ENCODE measurements around the gene SNED1.

The SNED1 gene

DNA sequence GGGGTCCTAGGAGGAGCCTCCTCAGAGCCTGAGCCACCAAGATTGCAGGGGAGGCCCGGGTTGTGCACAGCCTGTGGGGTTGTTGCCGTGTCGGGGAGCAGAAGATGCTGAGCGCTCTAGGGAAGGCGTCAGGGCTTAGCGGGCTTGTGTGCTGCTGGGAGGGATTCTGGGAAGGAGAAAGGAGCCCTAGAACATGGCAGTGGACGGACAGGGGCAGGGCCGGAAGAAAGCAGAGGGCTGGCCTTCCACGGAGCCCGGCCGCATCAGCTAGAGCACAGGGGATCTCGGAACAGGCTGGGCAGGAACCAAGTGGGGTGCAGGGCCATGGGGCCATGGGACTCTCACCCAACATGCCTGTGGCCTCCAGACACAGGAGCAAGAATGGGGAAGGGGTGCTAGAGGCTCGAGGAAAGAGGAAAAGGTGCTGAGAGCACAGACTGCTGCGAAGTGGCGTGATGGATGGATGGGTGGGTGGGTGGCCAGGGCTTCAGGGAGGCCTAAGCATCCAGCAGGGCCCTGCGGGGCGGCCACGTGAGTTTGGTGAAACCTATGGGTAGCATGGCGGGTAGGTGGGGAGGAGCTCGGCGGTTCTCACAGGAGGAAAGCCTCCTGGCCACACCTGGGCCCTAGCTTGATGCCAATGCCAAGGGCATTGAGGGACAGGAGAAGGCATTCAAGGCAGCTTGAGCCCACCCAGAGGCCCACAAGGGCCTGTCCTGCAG is 67.9 kb downstream of the SNED1 start:
- no peak for DNase-seq
- no peak overlapping the region for H3K27ac ChIP-seq (ENCODE audit: low read length)
- no peaks in the 10 kb centered on the region for H3K36me3 ChIP-seq (replicated peaks; ENCODE audit: insufficient read depth, low read length)

GRCh38 chr2:241066893-241067341 is 68.5 kb downstream of the SNED1 start:
- H3K4me2 ChIP-seq (ENCODE audit: low read depth, low read length) = no peak overlapping the region
- no peak for DNase-seq

More for the DNA sequence above, 67.9 kb downstream of the SNED1 start:
- Histone ChIP-seq H3K79me2 (ENCODE audit: low read length) (no peaks in the 10 kb centered on the region), H3K4me3 (ENCODE audit: low read length) (no peak overlapping the region), H3K9me3 (replicated peaks; ENCODE audit: insufficient read depth, low read length) (no peaks in the 10 kb centered on the region), H3K4me2 (ENCODE audit: low read depth, low read length) (no peak overlapping the region), H3K27me3 (replicated peaks; ENCODE audit: insufficient read depth, low read length) (no peaks in the 10 kb centered on the region), H3K4me1 (ENCODE audit: low read length) (peaks cover 2% of the 10 kb centered on the region; the same call in 1 of the 2 replicates), H3K9ac (ENCODE audit: low read length) (no peak overlapping the region), H2AFZ (ENCODE audit: low read length) (no peak overlapping the region), H3F3A (ENCODE audit: insufficient read depth, low read length) (no peaks in the 10 kb centered on the region), H4K20me1 (ENCODE audit: insufficient read depth, low read length) (no peaks in the 10 kb centered on the region), H3K9me2 (replicated peaks; ENCODE audit: insufficient read depth, low read length) (no peaks in the 10 kb centered on the region)
- TF ChIP-seq CTCF (IDR thresholded peaks at IDR 0.05; ENCODE audit: low read length) (no peak), EZH2 (optimal IDR thresholded peaks at IDR 0.05; ENCODE audit: low read depth, low read length) (no peak), EZH2phosphoT487 (IDR thresholded peaks at IDR 0.05; ENCODE audit: low read length) (no peak)

GRCh38 chr2:241067501-241068135 is 69.2 kb downstream of the SNED1 start:
- no peaks in the 10 kb centered on the region for H3F3A ChIP-seq (ENCODE audit: insufficient read depth, low read length)
- peaks cover 2% of the 10 kb centered on the region; the same call in 1 of the 2 replicates for H3K4me1 ChIP-seq (ENCODE audit: low read length)
- H3K27ac ChIP-seq (ENCODE audit: low read length) = no peak overlapping the region
- no peaks in the 10 kb centered on the region for H3K36me3 ChIP-seq (replicated peaks; ENCODE audit: insufficient read depth, low read length)
- no peaks in the 10 kb centered on the region for H3K27me3 ChIP-seq (replicated peaks; ENCODE audit: insufficient read depth, low read length)
- no peak overlapping the region for H3K9ac ChIP-seq (ENCODE audit: low read length)
- H2AFZ ChIP-seq (ENCODE audit: low read length) = no peak overlapping the region
- no peaks in the 10 kb centered on the region for H3K9me2 ChIP-seq (replicated peaks; ENCODE audit: insufficient read depth, low read length)
- no peak for DNase-seq
- no peak overlapping the region for H3K4me2 ChIP-seq (ENCODE audit: low read depth, low read length)
- no peak for TF ChIP-seq EZH2phosphoT487 (IDR thresholded peaks at IDR 0.05; ENCODE audit: low read length)
- TF ChIP-seq CTCF (IDR thresholded peaks at IDR 0.05; ENCODE audit: low read length) = no peak
- no peak for TF ChIP-seq EZH2 (optimal IDR thresholded peaks at IDR 0.05; ENCODE audit: low read depth, low read length)
- no peaks in the 10 kb centered on the region for H4K20me1 ChIP-seq (ENCODE audit: insufficient read depth, low read length)
- H3K4me3 ChIP-seq (ENCODE audit: low read length) = no peak overlapping the region
- H3K79me2 ChIP-seq (ENCODE audit: low read length) = no peaks in the 10 kb centered on the region
- no peaks in the 10 kb centered on the region for H3K9me3 ChIP-seq (replicated peaks; ENCODE audit: insufficient read depth, low read length)

More at GRCh38 chr2:241066893-241067341, 68.5 kb downstream of the SNED1 start:
- Histone ChIP-seq H3K9me2 (replicated peaks; ENCODE audit: insufficient read depth, low read length) (no peaks in the 10 kb centered on the region), H3K9ac (ENCODE audit: low read length) (no peak overlapping the region), H3K27me3 (replicated peaks; ENCODE audit: insufficient read depth, low read length) (no peaks in the 10 kb centered on the region), H3K79me2 (ENCODE audit: low read length) (no peaks in the 10 kb centered on the region), H2AFZ (ENCODE audit: low read length) (no peak overlapping the region), H3K36me3 (replicated peaks; ENCODE audit: insufficient read depth, low read length) (no peaks in the 10 kb centered on the region), H3F3A (ENCODE audit: insufficient read depth, low read length) (no peaks in the 10 kb centered on the region), H3K4me3 (ENCODE audit: low read length) (no peak overlapping the region), H3K27ac (ENCODE audit: low read length) (no peak overlapping the region), H4K20me1 (ENCODE audit: insufficient read depth, low read length) (no peaks in the 10 kb centered on the region), H3K9me3 (replicated peaks; ENCODE audit: insufficient read depth, low read length) (no peaks in the 10 kb centered on the region), H3K4me1 (ENCODE audit: low read length) (peaks cover 2% of the 10 kb centered on the region; the same call in 1 of the 2 replicates)
- TF ChIP-seq EZH2phosphoT487 (IDR thresholded peaks at IDR 0.05; ENCODE audit: low read length) (no peak), EZH2 (optimal IDR thresholded peaks at IDR 0.05; ENCODE audit: low read depth, low read length) (no peak), CTCF (IDR thresholded peaks at IDR 0.05; ENCODE audit: low read length) (no peak)
